NCI-H2196 treated with DMSO at 0.1 percent for 48 hours (cell line): ENCODE results near the gene NFATC2.
"Not testable (repeated sequence)": the region's sequence is repeated elsewhere in the genome, so short reads cannot be mapped to it uniquely, and the experiment has no call there.

Source experiments
- DNase-seq: peaks from one replicate; lab custom pipeline; 2025; ENCODE audit not compliant: unreplicated experiment; lab: John Stamatoyannopoulos, UW

The NFATC2 gene

DNA sequence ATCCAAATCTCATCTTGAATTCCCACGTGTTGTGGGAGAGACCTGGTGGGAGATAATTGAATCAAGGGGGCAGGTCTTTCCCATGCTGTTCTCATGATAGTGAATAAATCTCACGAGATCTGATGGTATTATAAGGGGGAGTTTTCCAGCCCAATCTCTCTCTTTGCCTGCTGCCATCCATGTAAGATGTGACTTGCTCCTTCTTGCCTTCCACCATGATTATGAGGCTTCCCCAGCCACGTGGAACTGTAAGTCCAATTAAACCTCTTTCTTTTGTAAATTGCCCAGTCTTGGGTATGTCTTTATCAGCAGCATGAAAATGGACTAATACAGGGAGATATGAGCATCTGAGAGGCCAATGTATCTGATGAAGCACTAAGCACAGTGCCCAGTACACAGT lies 26.0 kb upstream of the NFATC2 start:
- DNase-seq: not testable (repeated sequence)

GRCh38 chr20:51567622-51568021 lies 25.1 kb upstream of the NFATC2 start:
- no peak for DNase-seq

GRCh38 chr20:51566594-51566993 lies 24.1 kb upstream of the NFATC2 start:
- no peak for DNase-seq

DNA sequence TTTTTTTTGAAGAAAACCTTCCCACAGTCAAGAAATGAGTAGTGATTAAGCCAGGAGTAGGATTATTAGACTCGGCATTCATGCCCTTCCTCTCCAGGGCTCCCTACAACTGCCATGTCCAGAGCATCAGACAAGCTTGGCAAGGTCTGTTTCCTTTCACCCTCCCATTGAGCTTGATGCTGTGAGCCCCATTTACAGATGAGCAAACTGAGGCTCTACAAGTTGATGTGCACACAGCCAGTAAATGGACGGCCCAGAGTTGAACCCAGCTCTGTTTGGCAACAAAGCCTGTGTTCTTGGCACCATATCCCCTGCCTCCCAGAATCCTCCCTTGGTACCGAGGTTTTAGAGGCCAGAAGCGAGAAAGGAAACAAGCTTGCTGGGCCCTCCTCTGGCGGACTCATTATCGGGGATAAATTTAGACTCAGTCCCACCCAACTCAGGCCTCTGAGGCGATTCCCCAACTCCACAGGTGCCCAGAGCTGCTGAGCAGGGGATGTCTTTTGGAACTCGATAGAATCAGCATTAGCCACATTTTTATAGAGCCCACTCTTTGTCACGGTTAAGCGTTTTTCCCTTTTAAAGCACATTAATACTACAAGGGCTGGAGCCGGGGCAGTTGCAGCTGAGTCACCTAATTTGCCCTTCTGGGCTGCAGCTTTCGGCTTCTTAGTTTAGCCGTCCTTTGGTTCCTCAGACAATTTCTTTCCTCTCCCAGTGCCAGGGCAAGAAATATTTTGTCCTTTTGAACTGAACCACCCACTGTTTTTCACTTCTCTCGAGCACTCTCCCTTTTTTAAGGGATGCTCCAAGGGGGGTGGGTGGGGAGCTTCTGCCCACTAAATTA lies 23.0 kb upstream of the NFATC2 start:
- no peak for DNase-seq

- DNase-seq: peak; percentile 28
These were observed 21.2 kb upstream of the NFATC2 start for GRCh38 chr20:51563486-51564332.

GRCh38 chr20:51563174-51563485 lies 20.6 kb upstream of the NFATC2 start:
- DNase-seq: no peak

- DNase-seq: no peak
These were observed 20.0 kb upstream of the NFATC2 start for GRCh38 chr20:51562332-51563173.

DNA sequence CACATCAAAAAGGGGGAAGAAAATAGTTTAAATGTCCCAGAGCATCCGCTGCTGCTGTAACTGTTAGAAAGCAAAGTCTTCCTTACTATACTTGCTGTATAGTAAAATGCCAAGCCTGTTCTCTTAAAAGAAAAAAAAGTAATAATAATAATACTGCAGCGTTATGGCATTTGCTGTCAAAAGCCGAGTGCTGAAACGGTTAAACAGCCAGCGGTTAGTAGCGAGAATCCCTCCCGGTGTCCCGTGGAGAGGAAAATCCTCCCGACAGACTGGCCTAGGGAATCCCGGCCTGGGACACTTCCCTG lies 19.5 kb upstream of the NFATC2 start:
- DNase-seq: no peak

DNA sequence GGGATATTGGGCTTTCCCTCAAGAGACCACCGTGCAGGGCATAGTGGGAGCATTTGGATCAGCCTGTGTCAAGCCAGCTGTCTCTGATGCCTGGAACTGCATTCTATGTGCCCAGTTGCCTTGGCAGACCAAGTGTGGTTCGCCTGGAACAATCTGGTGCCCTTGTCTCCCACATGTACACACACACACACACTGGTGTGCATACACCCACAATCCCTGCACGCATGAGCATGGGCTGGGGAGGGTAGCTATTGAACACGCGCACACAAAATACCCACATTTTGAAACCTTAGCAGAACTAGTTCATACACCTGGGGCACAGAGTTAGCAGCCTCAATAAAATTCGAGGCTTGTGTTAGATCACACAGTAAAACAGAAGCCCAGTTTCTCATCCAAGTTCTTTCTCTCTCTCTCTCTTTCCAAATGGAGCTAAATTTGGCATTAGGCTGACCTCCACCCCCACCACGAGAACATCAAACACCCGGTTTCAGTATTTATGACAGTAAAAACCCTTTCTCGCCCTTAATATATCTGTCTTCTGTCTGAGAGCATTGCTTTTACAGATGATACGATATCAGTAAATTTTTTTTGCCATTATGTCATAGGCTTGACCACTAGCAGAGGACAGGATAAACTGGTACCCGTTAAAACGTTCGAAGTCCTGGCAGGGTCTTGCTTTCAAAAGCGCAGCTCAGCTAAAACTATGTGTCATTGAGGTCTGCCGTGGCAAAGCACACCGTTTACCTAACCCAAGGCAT lies 18.2 kb upstream of the NFATC2 start:
- DNase-seq: no peak

DNA sequence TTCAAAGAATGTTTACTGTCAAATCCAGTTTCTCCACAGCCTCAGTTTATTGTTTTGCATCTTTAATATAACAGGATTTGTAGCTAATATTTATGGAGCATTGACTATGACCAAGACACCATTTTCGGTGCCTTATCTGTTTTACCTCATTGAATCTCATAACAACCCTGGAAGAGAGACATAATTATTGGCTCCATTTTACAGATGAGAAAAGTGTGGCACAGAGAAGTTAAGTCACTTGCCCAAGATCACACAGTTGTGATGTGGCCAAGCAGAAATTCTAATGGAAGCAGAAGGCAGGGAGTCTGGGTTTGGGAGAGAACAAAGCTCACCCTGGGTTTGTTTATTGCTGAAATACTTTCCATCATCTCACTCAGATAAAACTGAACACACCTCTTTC lies 17.5 kb upstream of the NFATC2 start:
- DNase-seq: no peak

DNA sequence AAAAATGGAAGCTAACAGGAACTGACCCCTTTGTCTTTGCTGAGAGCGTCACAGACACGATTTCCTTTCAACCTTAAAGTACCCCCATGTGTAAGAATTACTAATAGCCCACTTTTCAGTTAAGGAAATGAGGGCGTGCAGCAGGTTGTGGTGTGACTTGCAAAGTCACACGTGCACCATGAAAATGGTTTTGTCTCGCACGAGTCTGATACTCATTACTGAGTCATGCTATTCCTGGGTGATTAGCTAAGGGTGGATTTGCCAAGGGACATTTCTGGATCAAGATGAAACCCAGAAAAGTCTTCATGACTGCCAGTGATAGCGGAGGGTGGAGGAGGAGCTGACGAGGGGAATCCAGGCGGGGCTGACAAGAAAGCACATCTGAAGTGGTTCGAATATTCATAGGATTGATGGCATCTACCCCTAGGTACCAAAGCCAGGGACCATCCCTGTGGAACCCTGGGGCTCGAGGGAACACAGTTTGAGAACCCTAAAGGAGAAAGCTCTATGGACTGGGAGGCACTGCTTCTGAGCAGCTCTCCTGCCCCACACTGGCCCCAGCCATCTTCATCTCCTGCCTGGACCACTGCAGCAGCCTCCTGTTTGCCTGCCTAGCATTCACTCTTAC lies 12.1 kb upstream of the NFATC2 start:
- DNase-seq: no peak

DNA sequence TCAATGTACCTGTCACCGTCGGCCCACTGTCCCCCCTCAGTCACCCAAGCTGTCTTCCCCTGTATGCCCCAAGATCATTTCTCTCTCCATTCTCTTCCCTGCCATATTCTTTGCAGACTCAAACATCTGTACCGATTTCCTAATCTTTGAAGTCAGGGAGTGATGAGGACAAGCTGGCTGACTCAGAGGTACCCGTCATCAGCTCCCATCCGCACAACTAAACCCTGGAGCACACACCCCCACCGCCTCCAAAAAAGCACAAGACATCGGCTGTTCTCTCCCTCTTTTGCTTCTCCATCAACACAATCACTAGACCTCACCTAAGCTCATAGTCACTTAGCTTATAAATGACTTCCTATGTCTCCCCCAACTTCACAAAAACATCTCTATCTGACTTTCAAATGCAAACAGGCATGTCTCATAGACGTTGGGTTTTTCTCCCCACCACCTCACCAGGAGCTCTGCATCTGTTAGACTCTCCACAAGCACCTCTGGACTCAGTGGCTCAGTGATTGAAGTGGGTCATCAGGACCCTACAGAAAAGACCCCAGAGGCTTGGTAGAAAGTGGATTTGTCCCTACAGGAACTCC lies 11.5 kb upstream of the NFATC2 start:
- no peak for DNase-seq

- no peak for DNase-seq
These were observed 8.7 kb upstream of the NFATC2 start for GRCh38 chr20:51551186-51551585.

DNA sequence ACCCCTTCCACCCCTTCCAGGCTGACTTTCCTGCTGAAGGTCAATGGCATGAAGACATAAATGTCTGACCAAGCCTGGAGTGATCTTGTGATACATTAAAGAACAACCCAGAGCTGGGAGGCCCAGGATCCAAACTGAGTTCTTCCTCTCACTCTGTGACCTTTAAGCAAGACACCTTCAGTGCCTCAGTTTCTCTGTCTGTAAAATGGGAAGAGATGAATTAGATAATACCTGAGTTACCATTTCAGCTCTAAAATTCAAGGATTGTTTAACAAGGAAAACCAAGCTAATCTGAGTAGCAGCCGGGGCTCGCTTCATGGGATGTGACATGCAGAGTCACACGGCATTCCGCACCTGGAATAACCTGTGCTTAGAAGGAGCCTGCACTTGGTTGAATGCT lies 7.0 kb upstream of the NFATC2 start:
- no peak for DNase-seq

DNA sequence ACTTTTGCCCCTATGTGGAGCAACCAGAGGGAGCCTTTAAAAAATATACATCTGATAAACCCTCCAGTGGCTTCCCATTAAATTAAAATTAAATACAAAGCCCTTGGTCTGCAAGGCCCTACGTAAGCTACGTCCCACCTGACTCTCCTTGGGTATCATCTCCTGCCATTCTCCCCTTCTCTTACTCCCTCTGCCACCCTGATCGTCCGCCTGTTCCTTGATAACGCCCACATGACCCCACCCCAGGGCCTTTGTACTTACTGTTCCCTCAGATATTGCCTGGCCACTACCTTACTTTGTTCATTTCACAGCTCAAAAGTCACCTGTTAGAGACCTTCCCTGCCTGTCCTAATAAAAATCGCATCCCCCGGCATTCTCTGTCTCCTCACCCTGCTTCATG lies 5.4 kb upstream of the NFATC2 start:
- no peak for DNase-seq

- no peak for DNase-seq
These were observed 3.0 kb upstream of the NFATC2 start for GRCh38 chr20:51545515-51545914.

DNA sequence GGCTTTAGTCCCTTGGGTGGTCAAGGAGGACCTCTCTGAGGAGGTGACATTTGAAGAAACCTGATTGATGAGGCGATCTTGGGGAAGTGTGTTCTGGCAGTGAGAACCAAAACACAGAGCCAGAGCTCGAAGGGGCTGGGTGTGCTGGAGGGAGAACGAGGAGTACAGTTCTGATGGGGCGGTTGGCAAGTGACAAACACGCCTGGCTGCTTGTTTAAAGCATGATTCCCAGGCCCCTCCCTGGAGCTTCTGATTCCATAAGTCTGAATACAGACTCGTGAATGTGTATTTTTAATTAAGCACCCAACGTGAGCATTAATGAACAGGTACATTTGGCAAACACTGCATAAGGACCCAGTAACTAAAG lies 886 bp upstream of the NFATC2 start:
- DNase-seq: no peak

DNA sequence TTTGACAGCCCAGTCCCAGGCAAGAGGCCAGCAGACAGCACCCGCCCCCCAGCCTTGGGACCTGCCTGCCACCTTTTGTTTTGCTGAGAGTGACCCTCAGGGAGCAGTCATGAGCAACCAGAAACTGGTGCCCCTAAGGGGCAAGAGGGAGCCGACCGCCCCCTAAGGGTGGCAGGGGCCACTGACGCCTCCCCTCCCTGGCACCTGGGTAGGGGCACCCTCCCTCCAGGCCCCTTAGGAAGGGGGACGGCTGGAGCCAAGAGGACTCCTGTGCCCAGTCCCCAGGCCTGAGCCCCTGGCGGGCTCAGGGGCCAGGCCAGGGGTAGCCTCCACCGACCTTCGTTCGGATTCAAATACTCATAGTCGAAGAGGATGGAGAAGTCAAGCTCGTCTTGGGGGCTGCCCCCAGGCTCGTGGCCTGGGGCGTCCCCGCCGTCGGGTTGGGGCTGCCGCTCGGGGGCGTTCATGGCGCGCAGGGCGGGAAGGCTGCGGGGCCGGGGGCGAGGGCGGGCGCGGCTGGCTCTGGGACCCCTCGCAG lies 417 bp downstream of the NFATC2 start:
- no peak for DNase-seq

GRCh38 chr20:51541189-51542032 lies 1.1 kb downstream of the NFATC2 start:
- peak; percentile 14 for DNase-seq
